Progenitor cell of endocrine pancreas (in vitro differentiated cells): ENCODE results near the gene S100A2. TPM values are rescaled to one million over a fixed set of nuclear protein-coding genes. Genes with fewer than 3 reads are reported as not detected.
A peak's percentile ranks its signal among the peaks of the same experiment; 100 is the strongest.
"Not testable (repeated sequence)": the region's sequence is repeated elsewhere in the genome, so short reads cannot be mapped to it uniquely, and the experiment has no call there.

Source experiments
- DNase-seq: peaks from one replicate; pipeline ENCODE4 v3.0.0; 2021; ENCODE audit warnings: low spot score; ENCODE audit not compliant: unreplicated experiment
- H3K27ac Mint-ChIP-seq: 2 replicates; pipeline ENCODE4 v1.8.0; 2021; ENCODE audit warnings: mild to moderate bottlenecking, moderate library complexity, mixed read lengths
- H3K27me3 Mint-ChIP-seq: 2 replicates; pipeline ENCODE4 v1.8.0; 2021; ENCODE audit warnings: mixed read lengths
- H3K36me3 Mint-ChIP-seq: 2 replicates; pipeline ENCODE4 v1.8.0; 2022; ENCODE audit warnings: mixed read lengths; ENCODE audit not compliant: insufficient read depth
- H3K4me1 Mint-ChIP-seq: 2 replicates; pipeline ENCODE4 v1.8.0; 2021; ENCODE audit warnings: low read depth, mixed read lengths
- H3K4me3 Mint-ChIP-seq: 2 replicates; pipeline ENCODE4 v1.8.0; 2021; ENCODE audit warnings: low read depth, mild to moderate bottlenecking, moderate library complexity, mixed read lengths
- H3K9me3 Mint-ChIP-seq: 2 replicates; pipeline ENCODE4 v1.8.0; 2021; ENCODE audit warnings: low read depth, mixed read lengths
- CTCF ChIP-seq: fragments of 200-600 bp; sonication (generic); IDR thresholded peaks from one replicate; pipeline ENCODE4 v1.5.0; 2021; ENCODE audit warnings: antibody characterized with exemption, mild to moderate bottlenecking; ENCODE audit not compliant: unreplicated experiment
- total RNA-seq: library from RNA; stranded (reverse); gene quantifications from 2 replicates; pipeline ENCODE4 v1.2.1, GENCODE V29; 2021

The S100A2 gene
- total RNA-seq, 1 donor from 2014 or later: 0.36 TPM

DNA sequence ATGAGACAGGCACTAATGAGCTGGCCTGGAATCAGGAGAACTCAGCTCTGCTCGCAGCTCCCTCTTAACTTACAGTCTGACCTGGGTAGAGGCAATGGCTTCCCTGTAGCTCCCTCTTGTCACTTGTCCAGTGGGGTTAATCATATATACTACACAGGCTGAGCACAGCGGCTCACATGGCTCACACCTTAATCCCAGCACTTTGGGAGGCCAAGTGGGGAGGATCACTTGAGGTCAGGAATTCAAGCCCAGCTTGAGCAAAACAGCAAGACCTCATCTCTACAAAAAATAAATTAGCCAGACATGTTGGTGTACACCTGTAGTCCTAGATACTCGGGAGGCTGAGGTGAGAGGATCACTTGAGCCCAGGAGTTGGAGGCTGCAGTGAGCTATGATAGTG lies 34.0 kb downstream of the S100A2 start:
- Mint-ChIP-seq H3K27me3 (no peaks in the 10 kb centered on the region), H3K27ac (no peak overlapping the region), H3K4me1 (peaks cover 22% of the 10 kb centered on the region), H3K4me3 (no peak overlapping the region), H3K36me3 (no peaks in the 10 kb centered on the region), H3K9me3 (no peaks in the 10 kb centered on the region)
- no peak for TF ChIP-seq CTCF
- DNase-seq: no peak

DNA sequence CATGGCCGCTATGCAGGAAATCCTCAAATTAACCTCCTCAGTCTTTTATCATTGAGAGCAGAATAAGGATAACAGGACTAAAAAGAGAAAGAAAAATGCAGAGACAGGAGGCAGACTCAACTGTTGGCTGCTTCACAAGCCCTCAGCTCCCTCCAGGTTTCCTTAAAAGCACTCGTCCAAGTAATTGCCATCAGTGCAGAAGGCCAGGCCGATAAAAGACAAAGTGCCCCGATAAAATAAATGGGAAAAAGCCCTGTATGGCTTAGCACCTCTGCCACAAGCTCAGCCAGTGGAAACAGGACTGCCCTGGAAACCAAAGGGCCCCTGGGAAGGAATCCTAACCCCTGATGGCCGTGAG lies 38.0 kb downstream of the S100A2 start:
- H3K27me3 Mint-ChIP-seq: no peaks in the 10 kb centered on the region
- no peaks in the 10 kb centered on the region for H3K9me3 Mint-ChIP-seq
- H3K36me3 Mint-ChIP-seq: no peaks in the 10 kb centered on the region
- DNase-seq: no peak
- no peak for TF ChIP-seq CTCF
- H3K27ac Mint-ChIP-seq: no peak overlapping the region
- peaks cover 19% of the 10 kb centered on the region for H3K4me1 Mint-ChIP-seq
- no peak overlapping the region for H3K4me3 Mint-ChIP-seq

DNA sequence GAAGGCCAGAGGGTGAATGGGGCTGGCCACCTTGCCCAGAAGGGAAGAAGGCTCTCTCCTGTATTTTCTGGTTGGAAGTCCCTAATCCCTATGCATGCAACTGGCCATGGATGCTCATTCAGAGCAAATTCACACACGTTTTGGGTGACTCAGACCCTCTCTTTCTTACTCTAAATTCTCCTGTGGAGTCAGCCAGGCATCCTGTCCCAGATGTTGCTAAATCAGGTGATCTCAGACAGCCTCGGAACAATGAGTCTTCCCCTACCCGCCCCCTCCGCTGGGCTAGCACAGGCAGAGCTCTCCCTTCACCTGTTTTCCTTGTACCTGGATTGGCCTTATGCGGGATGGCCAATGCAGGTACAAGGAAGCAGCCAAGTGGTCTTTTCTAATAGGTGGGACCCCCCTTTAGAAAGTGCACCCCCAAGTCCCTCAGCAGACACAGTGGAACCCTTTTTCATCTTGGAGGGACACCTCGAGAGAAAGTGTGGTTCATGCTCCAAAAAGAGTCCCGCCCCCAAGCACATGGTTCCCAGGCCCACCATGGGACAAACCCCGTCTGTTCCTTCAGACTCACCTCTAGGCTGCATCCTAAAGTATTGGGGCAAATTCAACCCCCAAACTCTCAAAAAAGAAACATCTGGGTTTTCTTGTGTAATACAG lies 38.5 kb downstream of the S100A2 start:
- no peak for TF ChIP-seq CTCF
- DNase-seq: no peak
- no peaks in the 10 kb centered on the region for H3K9me3 Mint-ChIP-seq
- H3K27me3 Mint-ChIP-seq: no peaks in the 10 kb centered on the region
- no peak overlapping the region for H3K27ac Mint-ChIP-seq
- no peaks in the 10 kb centered on the region for H3K36me3 Mint-ChIP-seq
- no peak overlapping the region for H3K4me3 Mint-ChIP-seq
- H3K4me1 Mint-ChIP-seq: peaks cover 14% of the 10 kb centered on the region

- no peak for TF ChIP-seq CTCF
- H3K4me1 Mint-ChIP-seq: peaks cover 15% of the 10 kb centered on the region
- no peaks in the 10 kb centered on the region for H3K36me3 Mint-ChIP-seq
- no peak overlapping the region for H3K27ac Mint-ChIP-seq
- H3K9me3 Mint-ChIP-seq: no peaks in the 10 kb centered on the region
- H3K27me3 Mint-ChIP-seq: no peaks in the 10 kb centered on the region
- no peak overlapping the region for H3K4me3 Mint-ChIP-seq
- no peak for DNase-seq
Measured at GRCh38 chr1:153526132-153526543, 39.5 kb downstream of the S100A2 start.

DNA sequence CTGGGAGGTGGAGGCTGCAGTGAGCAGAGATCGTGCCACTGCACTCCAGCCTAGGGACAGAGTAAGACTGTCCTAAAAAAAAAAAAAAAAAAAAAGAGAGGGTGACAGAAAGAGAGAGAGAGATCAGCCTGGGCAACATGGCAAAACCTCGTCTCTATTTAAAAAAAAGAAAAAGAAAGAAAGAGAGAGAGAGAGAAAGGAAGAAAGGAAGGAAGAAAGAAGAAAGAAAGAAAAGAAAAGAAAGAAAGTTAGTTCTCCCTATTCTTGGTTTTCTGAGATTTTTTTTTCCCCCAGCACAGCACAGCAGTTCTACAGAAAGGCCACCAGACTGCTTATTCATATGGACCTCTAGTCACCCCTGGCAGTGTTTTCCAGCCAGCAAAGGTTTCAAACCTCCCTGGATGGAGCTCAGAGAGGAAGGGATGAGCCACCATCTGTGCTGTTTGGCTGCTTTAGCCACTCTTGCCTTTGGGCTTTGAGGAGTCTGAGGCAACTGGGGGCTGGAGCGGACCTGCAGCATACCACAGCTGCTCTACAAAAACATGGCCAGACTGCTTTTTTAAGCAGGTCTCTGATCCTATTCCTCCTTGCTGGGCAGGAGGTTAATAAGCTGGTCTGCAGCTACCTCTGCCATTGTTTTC lies 40.4 kb downstream of the S100A2 start:
- DNase-seq: no peak
- Mint-ChIP-seq H3K4me1 (peaks cover 24% of the 10 kb centered on the region), H3K9me3 (no peaks in the 10 kb centered on the region), H3K36me3 (no peaks in the 10 kb centered on the region), H3K27ac (peak overlapping the region; percentile 37), H3K4me3 (no peak overlapping the region), H3K27me3 (no peaks in the 10 kb centered on the region)
- TF ChIP-seq CTCF: no peak

DNA sequence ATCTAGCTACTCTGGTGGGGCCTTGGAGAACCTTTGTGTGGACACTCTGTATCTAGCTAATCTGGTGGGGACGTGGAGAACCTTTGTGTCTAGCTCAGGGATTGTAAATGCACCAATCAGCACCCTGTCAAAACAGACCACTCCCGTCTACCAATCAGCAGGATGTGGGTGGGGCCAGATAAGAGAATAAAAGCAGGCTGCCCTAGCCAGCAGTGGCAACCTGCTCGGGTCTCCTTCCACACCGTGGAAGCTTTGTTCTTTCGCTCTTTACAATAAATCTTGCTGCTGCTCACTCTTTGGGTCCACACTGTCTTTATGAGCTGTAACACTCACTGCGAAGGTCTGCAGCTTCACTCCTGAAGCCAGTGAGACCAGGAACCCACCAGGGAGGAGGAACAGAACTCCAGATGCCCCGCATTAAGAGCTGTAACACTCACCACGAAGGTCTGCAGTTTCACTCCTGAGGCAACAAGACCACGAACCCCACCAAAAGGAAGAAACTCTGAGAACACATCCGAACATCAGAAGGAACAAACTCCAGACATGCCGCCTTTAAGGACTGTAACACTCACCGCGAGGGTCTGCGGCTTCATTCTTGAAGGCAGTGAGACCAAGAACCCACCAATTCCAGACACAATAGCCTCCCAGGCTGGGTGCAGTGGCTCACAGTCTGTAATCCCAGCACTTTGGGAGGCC lies 43.1 kb downstream of the S100A2 start:
- not testable (repeated sequence) for H3K36me3 Mint-ChIP-seq, DNase-seq, H3K9me3 Mint-ChIP-seq, H3K4me3 Mint-ChIP-seq, H3K27me3 Mint-ChIP-seq
- Mint-ChIP-seq H3K4me1 (peaks cover 28% of the 10 kb centered on the region), H3K27ac (peak overlapping the region; percentile 60)

DNA sequence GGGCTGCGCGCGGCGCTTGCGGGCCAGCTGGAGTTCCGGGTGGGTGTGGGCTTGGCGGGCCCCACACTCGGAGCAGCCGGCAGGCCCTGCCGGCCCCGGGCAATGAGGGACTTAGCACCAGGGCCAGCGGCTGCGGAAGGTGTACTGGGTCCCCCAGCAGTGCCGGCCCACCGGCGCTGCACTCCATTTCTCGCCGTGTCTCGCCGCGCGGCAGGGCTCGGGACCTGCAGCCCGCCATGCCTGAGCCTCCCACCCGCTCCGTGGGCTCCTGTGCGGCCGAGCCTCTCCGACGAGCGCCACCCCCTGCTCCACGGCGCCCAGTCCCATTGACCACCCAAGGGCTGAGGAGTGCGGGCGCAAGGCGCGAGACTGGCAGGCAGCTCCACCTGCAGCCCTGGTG lies 43.8 kb downstream of the S100A2 start:
- not testable (repeated sequence) for H3K36me3 Mint-ChIP-seq, H3K4me3 Mint-ChIP-seq, DNase-seq, H3K27me3 Mint-ChIP-seq, H3K9me3 Mint-ChIP-seq, H3K27ac Mint-ChIP-seq
- peaks cover 28% of the 10 kb centered on the region for H3K4me1 Mint-ChIP-seq
